Cardiac muscle cell (in vitro differentiated cells and primary cell): ENCODE measurements around the gene NHLRC4. TPM values are rescaled to one million over a fixed set of nuclear protein-coding genes. Genes with fewer than 3 reads are reported as not detected.
A peak's percentile ranks its signal among the peaks of the same experiment; 100 is the strongest.

Experiments
- DNase-seq, 2 donors: peaks; one replicate each; pipeline versions ENCODE4 v3.0.0 to v3.0.0-alpha.2; 2010 to 2017; ENCODE audit warnings: low read depth in 1 of 2, low spot score in 1 of 2
- H3K27ac ChIP-seq: fragments of 200-600 bp; sonication (generic); 2 replicates; pipeline ENCODE4 v1.5.1; 2016
- H3K27me3 ChIP-seq: fragments of 200-600 bp; sonication (generic); 2 replicates; pipeline ENCODE4 v1.6.0; 2016; ENCODE audit warnings: control low read depth
- H3K36me3 ChIP-seq: fragments of 200-600 bp; sonication (generic); 2 replicates; pipeline ENCODE4 v1.5.1; 2016; ENCODE audit warnings: control low read depth
- H3K4me1 ChIP-seq: fragments of 200-600 bp; sonication (generic); 2 replicates; pipeline ENCODE4 v1.8.1; 2017; ENCODE audit warnings: low read depth, mild to moderate bottlenecking, mixed run types
- H3K4me3 ChIP-seq: fragments of 200-600 bp; sonication (generic); 2 replicates; pipeline ENCODE4 v1.5.1; 2016; ENCODE audit warnings: mild to moderate bottlenecking
- H3K9me3 ChIP-seq: fragments of 200-600 bp; sonication (generic); 2 replicates; pipeline ENCODE4 v1.5.1; 2017; ENCODE audit warnings: low read depth, mild to moderate bottlenecking, control low read depth
- polyA plus RNA-seq: library from polyadenylated mRNA; unstranded; fragments of >200 nt; fragmentation: Nextera tagmentation; extraction: Ambion mirVana; gene quantifications from 2 replicates; pipeline ENCODE4 v1.2.1, GENCODE V29; 2016
- total RNA-seq: library from RNA; depleted of rRNA; stranded (reverse); fragments of >200 nt; gene quantifications from 2 replicates; pipeline ENCODE4 v1.2.3, GENCODE V29; 2016
- TF ChIP-seq, protein P1 (sequence below): IDR thresholded peaks from 2 replicates; pipeline ENCODE4 v1.5.1; 2012; ENCODE audit warnings: low read depth, mild to moderate bottlenecking, low read length

The NHLRC4 gene
- total and polyA plus RNA-seq, 2 experiments from 2014 or later, result 2.6 to 3.6 TPM

DNA sequence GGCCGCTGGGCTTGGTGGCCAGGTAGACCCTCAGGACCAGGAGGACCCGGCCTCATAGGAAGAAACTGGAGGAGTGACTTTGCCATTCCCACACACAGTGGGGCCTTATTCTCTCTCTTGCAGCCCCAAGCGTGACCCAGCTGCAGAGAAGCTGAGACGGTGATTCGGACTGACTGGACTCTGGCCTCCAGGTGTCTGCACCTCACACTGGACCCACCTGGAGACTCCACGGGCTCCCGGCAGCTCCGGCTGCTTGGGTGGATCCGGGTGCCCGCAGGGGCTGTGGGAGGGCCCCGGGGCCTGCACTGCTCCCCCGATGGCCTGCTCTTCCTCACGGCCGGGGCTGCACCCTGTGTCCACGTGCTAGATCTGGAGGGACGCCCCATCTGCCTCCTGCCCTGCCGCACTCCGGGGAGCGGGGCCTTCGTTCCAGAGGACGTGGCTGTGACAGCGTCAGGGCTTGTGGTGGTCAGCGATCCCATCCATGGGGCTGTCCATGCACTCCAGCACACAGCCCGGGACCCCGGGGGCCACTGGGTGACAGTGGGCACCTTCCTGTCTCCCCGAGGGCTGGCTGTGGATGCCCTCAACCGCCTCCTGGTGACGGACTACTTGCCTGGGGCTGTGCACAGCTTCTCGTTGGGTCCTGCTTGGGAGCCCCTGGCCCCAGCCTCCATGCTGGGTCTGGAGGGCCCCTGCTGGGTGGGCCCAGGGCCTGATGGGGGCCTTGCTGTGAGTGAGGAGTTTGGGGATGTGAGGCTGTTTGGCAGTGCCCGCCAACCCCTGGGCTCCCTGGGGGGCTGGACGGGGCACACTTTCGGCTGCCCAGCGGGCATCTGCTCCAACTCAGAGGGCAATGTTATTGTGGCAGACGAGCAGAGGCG is 810 bp downstream of the NHLRC4 start:
- H3K27me3 ChIP-seq, result no peaks in the 10 kb centered on the region
- TF ChIP-seq, protein P1, sequence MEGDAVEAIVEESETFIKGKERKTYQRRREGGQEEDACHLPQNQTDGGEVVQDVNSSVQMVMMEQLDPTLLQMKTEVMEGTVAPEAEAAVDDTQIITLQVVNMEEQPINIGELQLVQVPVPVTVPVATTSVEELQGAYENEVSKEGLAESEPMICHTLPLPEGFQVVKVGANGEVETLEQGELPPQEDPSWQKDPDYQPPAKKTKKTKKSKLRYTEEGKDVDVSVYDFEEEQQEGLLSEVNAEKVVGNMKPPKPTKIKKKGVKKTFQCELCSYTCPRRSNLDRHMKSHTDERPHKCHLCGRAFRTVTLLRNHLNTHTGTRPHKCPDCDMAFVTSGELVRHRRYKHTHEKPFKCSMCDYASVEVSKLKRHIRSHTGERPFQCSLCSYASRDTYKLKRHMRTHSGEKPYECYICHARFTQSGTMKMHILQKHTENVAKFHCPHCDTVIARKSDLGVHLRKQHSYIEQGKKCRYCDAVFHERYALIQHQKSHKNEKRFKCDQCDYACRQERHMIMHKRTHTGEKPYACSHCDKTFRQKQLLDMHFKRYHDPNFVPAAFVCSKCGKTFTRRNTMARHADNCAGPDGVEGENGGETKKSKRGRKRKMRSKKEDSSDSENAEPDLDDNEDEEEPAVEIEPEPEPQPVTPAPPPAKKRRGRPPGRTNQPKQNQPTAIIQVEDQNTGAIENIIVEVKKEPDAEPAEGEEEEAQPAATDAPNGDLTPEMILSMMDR, result no peak
- no peak for DNase-seq
- no peak overlapping the region for H3K4me3 ChIP-seq
- H3K4me1 ChIP-seq, result peaks cover 32% of the 10 kb centered on the region
- H3K36me3 ChIP-seq, result no peaks in the 10 kb centered on the region
- H3K27ac ChIP-seq, result peak overlapping the region; percentile 60
- H3K9me3 ChIP-seq, result no peaks in the 10 kb centered on the region

DNA sequence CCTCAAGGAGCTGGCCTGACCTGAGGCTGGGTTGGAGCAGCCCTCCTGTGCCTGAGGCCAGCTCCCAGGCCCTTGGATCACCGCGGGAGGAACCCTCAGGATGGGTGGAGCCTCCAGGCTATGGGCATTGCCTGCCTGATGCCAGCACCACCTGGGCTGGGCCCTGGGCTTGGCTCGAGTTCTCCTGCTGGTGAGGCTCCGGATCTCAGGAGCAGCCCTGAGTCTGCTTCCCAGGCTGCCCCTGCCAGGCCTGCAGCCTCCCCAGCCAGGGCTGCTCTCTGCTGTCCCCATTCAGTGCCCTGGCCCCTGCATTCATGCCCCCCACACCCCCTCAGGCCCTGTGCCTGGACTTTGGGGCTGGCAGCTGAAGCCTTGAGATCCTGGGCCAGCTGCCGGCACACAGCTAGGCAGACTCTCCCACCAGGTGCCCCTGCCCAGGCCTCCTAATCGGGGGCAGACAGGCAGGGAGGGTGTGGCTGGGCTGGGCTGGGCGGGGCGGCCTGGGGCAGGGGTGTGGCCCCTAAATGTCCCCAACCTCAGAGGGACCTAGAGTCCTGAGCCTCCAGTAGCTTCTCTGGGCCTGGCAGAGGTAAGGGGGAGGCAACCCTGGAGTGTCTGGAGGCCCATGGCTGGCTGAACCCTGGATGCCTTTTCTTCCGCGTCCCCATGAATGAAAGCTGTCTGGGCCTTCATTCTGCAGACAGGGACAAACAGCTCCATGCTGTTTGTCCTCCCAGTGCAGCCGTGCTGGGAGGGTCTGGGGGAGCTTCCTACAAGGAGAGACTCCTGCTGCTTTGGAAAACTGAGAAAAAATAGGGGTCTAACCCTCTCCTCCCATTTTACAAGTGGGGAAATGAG is 1.8 kb downstream of the NHLRC4 start:
- no peaks in the 10 kb centered on the region for H3K27me3 ChIP-seq
- no peak overlapping the region for H3K27ac ChIP-seq
- no peaks in the 10 kb centered on the region for H3K36me3 ChIP-seq
- no peak overlapping the region for H3K4me3 ChIP-seq
- no peaks in the 10 kb centered on the region for H3K9me3 ChIP-seq
- peaks cover 32% of the 10 kb centered on the region for H3K4me1 ChIP-seq
- TF ChIP-seq, protein P1, result no peak
- no peak for DNase-seq

DNA sequence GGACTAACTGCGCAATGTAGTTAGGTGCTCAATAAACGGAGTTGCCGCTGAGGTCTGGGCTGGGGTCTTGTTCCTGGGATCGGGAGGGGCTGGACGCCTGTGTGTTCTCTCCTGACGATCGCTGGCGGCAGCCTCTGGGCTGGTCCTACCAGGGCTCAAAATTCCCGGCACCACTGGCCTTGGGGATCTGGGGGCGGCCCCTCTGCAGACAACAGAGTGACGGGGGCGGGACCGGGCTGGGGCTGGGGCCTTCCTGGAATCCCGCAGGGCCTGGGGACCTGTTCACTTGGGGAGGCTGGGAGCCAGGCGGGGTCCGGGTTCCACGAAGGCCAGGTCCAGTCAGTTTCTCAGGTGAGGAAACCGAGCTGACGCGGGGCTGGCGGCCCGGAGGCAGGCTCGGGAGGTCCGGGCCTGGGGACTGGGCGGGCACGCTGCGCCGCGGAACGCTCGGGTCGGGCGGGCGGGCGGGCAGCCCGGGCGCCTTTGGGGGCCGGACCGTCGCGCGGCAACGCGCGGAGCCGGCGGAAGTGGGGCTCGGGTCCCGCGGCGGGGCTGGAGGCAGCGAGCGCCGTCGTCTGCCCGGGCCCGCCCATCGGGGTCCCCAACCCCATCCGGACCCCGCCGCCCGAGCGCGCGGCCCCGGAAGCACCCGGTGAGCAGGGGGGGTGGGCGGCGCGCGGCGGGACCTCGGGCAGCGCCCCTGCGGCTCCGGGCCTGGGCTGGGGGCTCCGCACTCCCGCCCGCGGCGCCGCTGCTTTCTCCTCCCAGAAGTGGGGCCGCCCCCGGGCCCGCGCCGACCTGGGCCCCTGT is 2.8 kb downstream of the NHLRC4 start, which contains the start of gene PIGQ:
Gene PIGQ, plus strand, starts transcription at position 524 of the 810 bp plus-strand sequence. CDS start 4,107 bp downstream, outside the sequence.
- H3K27ac ChIP-seq, result peak within 1 kb of the TSS; percentile 88
- H3K36me3 ChIP-seq, result no peaks in the 10 kb centered on the region
- H3K4me3 ChIP-seq, result peak within 1 kb of the TSS; percentile 100
- no peaks in the 10 kb centered on the region for H3K9me3 ChIP-seq
- H3K4me1 ChIP-seq, result peaks cover 30% of the 10 kb centered on the region
- DNase-seq, result peak; percentile 69 to 77
- no peaks in the 10 kb centered on the region for H3K27me3 ChIP-seq
- TF ChIP-seq, protein P1, result no peak

DNA sequence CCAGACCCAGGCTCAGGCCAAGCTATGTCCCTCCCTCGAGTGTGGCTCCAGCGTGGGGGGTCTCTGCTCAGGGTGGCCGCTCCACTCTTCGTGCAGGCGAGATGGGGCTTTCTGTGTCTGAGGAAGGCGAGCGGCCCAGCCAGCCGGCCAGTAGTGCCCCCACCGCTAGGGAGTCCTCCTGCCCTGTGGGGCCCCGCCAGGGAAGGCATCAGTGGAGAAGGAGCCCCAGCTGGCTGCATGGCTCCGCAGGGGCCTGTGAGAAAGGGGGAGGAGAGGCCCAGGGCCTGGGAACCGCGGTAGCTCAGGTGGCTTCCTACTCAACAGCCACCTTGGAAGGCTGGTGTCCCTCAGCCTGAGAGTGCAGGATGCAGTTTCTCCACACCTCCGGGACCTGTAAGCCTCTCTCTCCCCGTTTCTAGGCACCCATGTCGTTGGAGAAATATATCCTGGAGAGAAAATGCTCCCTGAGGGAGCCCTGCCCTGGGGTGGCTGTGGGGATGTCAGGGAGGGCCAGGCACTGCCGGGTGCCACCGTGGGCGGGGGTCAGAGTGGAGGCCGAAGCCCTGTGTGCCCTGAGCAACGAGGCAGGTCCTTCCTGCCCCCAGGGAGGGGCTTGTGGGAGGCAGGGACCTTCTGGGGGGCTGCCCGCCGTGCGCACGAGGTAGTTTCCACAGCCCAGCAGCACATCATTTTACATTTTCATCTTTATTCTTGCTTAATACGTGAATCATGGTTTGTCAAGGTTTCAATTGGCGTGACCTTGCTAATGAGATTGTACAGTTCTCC is 6.3 kb downstream of the NHLRC4 start:
- H3K4me3 ChIP-seq, result no peak overlapping the region
- no peaks in the 10 kb centered on the region for H3K27me3 ChIP-seq
- no peak overlapping the region for H3K27ac ChIP-seq
- no peaks in the 10 kb centered on the region for H3K36me3 ChIP-seq
- TF ChIP-seq, protein P1, result no peak
- no peaks in the 10 kb centered on the region for H3K9me3 ChIP-seq
- no peak for DNase-seq
- peaks cover 4% of the 10 kb centered on the region for H3K4me1 ChIP-seq
